Epithelial cell of proximal tubule (primary cell): Measurements from ENCODE around the gene MAP7D1. TPM values are rescaled to one million over a fixed set of nuclear protein-coding genes. Genes with fewer than 3 reads are reported as not detected.
"Not testable (repeated sequence)": the region's sequence is repeated elsewhere in the genome, so short reads cannot be mapped to it uniquely, and the experiment has no call there.

Experiments
- DNase-seq: peaks from one replicate; pipeline ENCODE4 v3.0.0-alpha.2; 2011; ENCODE audit warnings: low read depth
- H3K4me3 ChIP-seq: 2 replicates; pipeline ENCODE4 v1.5.1; 2011; ENCODE audit warnings: low read depth, mild to moderate bottlenecking, low read length
- total RNA-seq: library from RNA; depleted of rRNA; stranded (reverse); fragments of >200 nt; gene quantifications from 2 replicates; pipeline ENCODE4 v1.2.3, GENCODE V29; 2015
- TF ChIP-seq, protein P1 (sequence below): conservative IDR thresholded peaks from 2 replicates; pipeline ENCODE4 v1.5.1; 2012; ENCODE audit warnings: low read depth, mild to moderate bottlenecking, low read length

The MAP7D1 gene
- total RNA-seq, 1 donor from 2014 or later: 280 TPM

- DNase-seq: no peak
- TF ChIP-seq, protein P1, sequence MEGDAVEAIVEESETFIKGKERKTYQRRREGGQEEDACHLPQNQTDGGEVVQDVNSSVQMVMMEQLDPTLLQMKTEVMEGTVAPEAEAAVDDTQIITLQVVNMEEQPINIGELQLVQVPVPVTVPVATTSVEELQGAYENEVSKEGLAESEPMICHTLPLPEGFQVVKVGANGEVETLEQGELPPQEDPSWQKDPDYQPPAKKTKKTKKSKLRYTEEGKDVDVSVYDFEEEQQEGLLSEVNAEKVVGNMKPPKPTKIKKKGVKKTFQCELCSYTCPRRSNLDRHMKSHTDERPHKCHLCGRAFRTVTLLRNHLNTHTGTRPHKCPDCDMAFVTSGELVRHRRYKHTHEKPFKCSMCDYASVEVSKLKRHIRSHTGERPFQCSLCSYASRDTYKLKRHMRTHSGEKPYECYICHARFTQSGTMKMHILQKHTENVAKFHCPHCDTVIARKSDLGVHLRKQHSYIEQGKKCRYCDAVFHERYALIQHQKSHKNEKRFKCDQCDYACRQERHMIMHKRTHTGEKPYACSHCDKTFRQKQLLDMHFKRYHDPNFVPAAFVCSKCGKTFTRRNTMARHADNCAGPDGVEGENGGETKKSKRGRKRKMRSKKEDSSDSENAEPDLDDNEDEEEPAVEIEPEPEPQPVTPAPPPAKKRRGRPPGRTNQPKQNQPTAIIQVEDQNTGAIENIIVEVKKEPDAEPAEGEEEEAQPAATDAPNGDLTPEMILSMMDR: no peak
- H3K4me3 ChIP-seq: no peak overlapping the region
These were observed 27.4 kb downstream of the MAP7D1 start for GRCh38 chr1:36183309-36183856.

DNA sequence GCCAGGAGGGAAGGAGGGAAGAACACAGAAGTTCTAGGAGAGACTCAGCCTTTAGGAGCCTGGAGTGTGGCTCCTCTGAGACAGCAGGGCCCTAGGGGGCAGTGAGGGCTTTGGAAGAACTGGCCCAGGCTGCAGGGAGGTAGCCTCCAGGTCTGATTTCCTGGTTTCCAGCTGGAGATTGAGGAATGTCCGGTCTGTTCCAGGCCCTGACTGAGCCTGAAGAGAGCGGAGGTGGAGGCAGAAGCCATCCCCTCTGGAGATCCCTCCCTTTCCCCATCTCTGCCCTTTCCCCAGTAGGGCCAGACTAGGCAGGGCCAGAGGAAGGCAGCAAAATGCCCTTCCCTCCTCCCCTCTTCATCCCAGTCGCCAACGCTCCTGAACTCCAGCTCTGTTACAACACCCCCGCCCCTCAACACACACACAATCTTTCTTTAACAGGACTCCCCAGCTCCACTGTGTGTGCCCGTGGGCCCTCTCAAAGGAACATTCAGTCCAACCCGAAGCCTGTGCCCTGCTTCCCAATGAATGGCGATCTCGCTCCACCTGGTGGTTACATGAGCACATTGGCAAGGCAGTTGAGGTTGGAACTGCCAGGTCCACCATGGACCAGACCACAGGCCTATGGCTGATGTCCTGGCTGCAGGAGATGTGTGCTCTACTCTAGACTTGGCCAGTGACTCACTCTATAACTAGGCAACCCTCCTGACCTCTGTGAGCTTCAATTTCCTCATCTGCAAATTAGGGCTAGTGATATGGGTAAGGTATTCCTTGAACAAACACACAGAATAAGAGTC is 32.0 kb downstream of the MAP7D1 start:
- no peak overlapping the region for H3K4me3 ChIP-seq
- TF ChIP-seq, protein P1: peak; percentile 89
- DNase-seq: peak; percentile 37

DNA sequence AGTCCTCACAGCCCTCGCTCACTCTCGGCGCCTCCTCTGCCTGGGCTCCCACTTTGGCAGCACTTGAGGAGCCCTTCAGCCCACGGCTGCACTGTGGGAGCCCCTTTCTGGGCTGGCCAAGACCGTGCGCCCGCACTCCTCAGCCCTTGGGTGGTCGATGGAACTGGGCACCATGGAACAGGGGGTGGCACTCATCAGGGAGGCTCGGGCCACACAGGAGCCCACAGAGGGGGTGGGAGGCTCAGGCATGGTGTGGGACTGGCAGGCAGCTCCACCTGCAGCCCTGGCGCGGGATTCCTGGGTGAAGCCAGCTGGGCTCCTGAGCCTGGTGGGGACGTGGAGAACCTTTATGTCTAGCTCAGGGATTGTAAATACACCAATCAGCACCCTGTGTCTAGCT is 40.8 kb downstream of the MAP7D1 start:
- H3K4me3 ChIP-seq, DNase-seq: not testable (repeated sequence)

- no peak for DNase-seq
These were observed 42.7 kb downstream of the MAP7D1 start for GRCh38 chr1:36198641-36199040.

DNA sequence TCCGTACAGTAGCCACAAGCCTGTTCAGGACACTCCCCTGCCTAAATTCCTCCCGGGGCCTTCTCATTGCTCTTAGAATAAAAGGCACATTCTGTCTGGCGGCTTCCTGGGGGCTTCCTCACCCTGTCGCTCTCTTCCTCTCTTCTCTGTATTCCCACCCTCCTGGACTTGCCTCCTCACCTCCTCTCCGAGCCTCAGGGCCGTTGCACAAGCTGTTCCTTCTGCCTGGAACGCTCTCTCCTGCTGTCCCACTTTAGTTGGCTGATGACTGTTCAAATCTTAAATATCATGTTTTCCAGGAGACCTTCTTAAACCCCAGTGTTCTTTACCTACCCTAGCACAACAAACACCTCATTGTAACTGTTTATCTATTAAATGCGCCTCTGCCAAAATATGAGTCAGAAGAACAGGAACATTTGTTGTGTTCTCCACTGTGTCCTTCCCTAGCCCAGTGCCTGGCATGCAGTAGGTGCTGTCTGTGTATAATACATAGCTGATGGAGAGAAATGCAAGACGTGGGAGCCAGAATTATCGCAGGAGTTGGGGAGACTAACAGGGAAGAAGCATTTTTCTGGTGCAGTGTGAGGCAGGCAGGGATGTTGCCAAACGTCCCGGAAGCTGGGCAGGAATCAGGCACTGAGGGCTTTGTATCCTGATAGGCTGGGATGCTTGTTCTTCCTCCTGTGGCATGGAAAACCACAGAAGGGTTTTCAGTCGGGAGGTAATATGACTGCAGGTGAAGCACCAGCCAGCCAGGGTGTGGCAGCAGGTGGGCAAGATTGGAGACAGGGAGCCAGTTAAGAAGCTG is 44.2 kb downstream of the MAP7D1 start:
- peak; percentile 61 for DNase-seq
- TF ChIP-seq, protein P1: no peak
- H3K4me3 ChIP-seq: no peak overlapping the region

More at GRCh38 chr1:36198641-36199040, 42.7 kb downstream of the MAP7D1 start:
- TF ChIP-seq, protein P1: no peak
- H3K4me3 ChIP-seq: no peak overlapping the region

- no peak overlapping the region for H3K4me3 ChIP-seq
- TF ChIP-seq, protein P1: no peak
- DNase-seq: no peak
These were observed 47.1 kb downstream of the MAP7D1 start for GRCh38 chr1:36203027-36203553.
